Stomach (tissue), 4 donors: ENCODE measurements around the gene PRMT3.

ENCODE experiments used
- CTCF ChIP-seq, 7 experiments: fragments of 450-650 bp in 4 of 7; fragments of 200-600 bp in 3 of 7; sonication (generic) in 3 of 7; IDR thresholded peaks; one replicate each; pipeline ENCODE4 v1.5.1; 2016 to 2019; ENCODE audit warnings: antibody characterized with exemption in 7 of 7, control low read depth in 2 of 7, mild to moderate bottlenecking in 1 of 7
- EP300 ChIP-seq: sonication (generic); formaldehyde crosslinking; IDR thresholded peaks from one replicate; pipeline ENCODE4 v1.6.1; 2017; ENCODE audit warnings: antibody characterized with exemption
- POLR2A ChIP-seq, 4 donors: fragments of 450-650 bp; IDR thresholded peaks; one replicate each; pipeline ENCODE4 v1.6.1; 2016; ENCODE audit warnings: antibody characterized with exemption in 4 of 4, control low read depth in 2 of 4, mild to moderate bottlenecking in 1 of 4, moderate library complexity in 1 of 4
- POLR2AphosphoS5 ChIP-seq, 3 donors: sonication (generic); formaldehyde crosslinking; IDR thresholded peaks; one replicate each; pipeline ENCODE4 v1.6.1; 2016; ENCODE audit warnings: antibody characterized with exemption in 3 of 3

- TF ChIP-seq POLR2A (IDR thresholded peaks at IDR 0.05) (peak in 1 of 4 donors; percentile 50), CTCF (IDR thresholded peaks at IDR 0.05) (peak in 4 of 7 experiments; percentile 38 to 99 (median 98)), EP300 (peak; percentile 22), POLR2AphosphoS5 (IDR thresholded peaks at IDR 0.05) (peak; percentile 85 to 93 (median 90))
These were observed at the start of gene PRMT3 for GRCh38 chr11:20387261-20388095.
